Pancreas (tissue), 10 donors: ENCODE measurements around the gene TM9SF1. TPM values are rescaled to one million over a fixed set of nuclear protein-coding genes. Genes with fewer than 3 reads are reported as not detected.

ENCODE experiments used
- ATAC-seq, 4 donors: fragments of 200-7000 bp; cut with Tn5 transposase; one replicate each; pipeline versions ENCODE4 v1.8.0 to v1.9.1; 2020; ENCODE audit warnings: mild to moderate bottlenecking in 4 of 4, moderate library complexity in 4 of 4
- DNase-seq, 6 donors: peaks; one replicate each; pipeline ENCODE4 v3.0.0-alpha.2; 2020
- FAIRE-seq: peaks from 2 replicates; lab custom pipeline; 2012; peaks lifted over from hg19 to GRCh38; lab: Jason Lieb, UNC
- H3K27ac ChIP-seq, 4 donors: fragments of 200-600 bp; sonication (generic); 1 replicate in 3 of 4; 2 replicates in 1 of 4; pipeline versions ENCODE4 v1.5.0 to v1.8.0; 2020
- H3K27me3 ChIP-seq, 4 donors: fragments of 200-600 bp; one replicate each; pipeline ENCODE4 v1.8.0; 2021
- H3K36me3 ChIP-seq, 3 donors: fragments of 200-600 bp; sonication (generic) in 1 of 3; one replicate each; pipeline versions ENCODE4 v1.5.0 to v1.8.0; 2020 to 2021
- H3K4me1 ChIP-seq, 3 donors: fragments of 200-600 bp; one replicate each; pipeline ENCODE4 v1.8.0; 2021
- H3K4me3 ChIP-seq, 4 donors: fragments of 200-600 bp; sonication (generic) in 2 of 4; one replicate each; pipeline versions ENCODE4 v1.5.0 to v1.8.0; 2020 to 2021
- H3K9me3 ChIP-seq, 4 donors: fragments of 200-600 bp; one replicate each; pipeline ENCODE4 v1.8.0; 2021
- WGBS, 2 donors: extraction: QIAGEN DNeasy Blood & Tissue Kit; methylation state at CpG; one replicate each; pipeline ENCODE4 v1.1.7; 2013; 5-methylcytosine and 5-hydroxymethylcytosine counted together
- intact Hi-C, 3 donors: fragments of 100-400 bp; cut with DNase I; formaldehyde crosslinking; loops; one replicate each; pipeline versions ENCODE4 v1.11.1 to v1.14.2; 2022
- polyA plus RNA-seq, 2 donors: library from polyadenylated mRNA; stranded (reverse); fragments of 200-250 nt; gene quantifications; one replicate each; pipeline ENCODE4 v1.2.3, GENCODE V29; 2013
- total RNA-seq, 6 donors: library from RNA; stranded (reverse); fragmentation: NEBNext Ultra II Directional in 4 of 6; extraction: Animal tissue kit (Norgen Biotek cat#: 25700) in 4 of 6; gene quantifications; one replicate each; pipeline versions ENCODE4 v1.2.1 to v1.2.4, GENCODE V29; 2021 to 2023
- TF ChIP-seq, protein P1 (sequence below), 4 donors: fragments of 200-600 bp; sonication (generic) in 3 of 4; IDR thresholded peaks; one replicate each; pipeline versions ENCODE4 v1.5.0 to v1.8.0; 2021; ENCODE audit warnings: antibody characterized with exemption in 4 of 4
- donor health status: healthy with polysubstance abuse.
- donor health status: DM: no; HTN: no; CAD: no; lungs with moderate emphysema.
- donor health status: DM: no; HTN: no; CAD: no.
- donor health status: control.
- donor health status: control.
- donor health status: Bipolar disorder and iron deficiency.
- donor health status: DM: yes; HTN: yes; CAD: no.
- donor health status: DM: no; HTN: no; CAD: no.
- donor health status: DM: no; HTN: no; CAD: no.
- donor health status: DM: yes; HTN: yes; CAD: no.

Gene TM9SF1
- total and polyA plus RNA-seq, 8 donors = 20.5 to 46.8 (median 37.9) TPM

DNA sequence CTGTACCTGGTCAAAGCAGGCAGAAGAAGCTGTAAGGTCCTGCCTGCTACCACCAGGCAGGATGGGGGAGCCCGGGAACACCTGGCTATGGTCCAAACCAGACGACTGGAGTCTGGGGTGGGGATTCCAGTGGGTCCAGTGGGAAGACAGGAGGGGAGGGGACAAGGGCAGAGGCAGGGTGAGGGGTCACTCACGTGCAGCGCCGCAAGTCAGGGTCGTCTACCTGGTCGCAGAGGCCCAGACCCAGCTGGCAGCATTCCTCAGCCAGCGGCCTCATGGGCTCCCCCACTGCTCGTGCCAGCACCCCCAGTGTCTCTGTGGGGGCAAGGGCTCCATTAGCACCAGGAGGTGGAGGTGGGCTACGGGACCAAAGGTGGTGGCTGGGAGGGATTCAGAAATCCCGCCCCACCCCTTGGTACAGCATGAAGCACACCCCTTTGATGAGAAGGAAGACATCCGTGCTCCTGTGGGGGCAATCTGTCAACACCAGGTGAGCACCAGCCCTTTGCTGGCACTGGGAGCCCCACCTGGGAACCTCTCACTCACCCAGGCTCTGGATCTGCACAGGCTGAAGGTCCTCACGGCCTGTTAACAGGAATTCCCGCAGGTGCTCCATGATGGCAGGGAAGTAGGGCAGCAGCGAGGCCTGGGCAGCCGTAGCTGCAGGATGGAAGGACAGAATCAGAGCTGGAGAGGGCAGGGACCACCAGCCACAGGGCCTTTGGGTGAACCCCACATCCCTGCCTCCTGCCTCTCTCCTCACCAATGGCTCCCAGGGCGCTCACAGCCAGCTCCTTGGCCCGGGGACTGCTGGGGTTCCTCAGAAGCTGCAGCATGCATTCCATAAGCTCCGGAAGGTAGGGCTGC is 10.9 kb downstream of the TM9SF1 start:
- WGBS, 2 donors = 86 to 87% methylated on average over 19 of the region's 19 CpGs
- ATAC-seq = no peak

DNA sequence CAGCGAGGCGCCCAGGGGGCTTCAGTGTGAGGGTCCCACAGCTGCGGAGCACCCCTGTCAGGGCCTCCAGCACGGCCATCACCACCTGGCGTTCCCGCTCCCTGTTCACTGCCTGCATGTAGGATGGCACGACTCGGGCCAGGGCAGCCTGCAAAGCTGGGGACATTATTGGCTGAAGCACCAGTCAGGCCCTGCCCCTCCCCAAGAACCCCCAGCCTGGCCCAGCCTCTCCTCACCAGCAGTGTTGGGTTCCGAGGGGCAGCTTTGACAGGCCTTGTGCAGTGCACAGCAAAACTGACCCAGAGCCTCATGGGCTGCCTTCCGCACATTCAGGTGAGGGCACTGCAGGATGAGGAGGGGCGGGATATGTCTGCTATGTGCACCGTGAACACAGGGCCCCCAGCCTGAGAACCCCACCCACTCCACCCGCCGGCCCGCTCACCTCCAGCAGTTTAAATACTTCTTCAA is 12.2 kb downstream of the TM9SF1 start:
- Histone ChIP-seq H3K4me1 (peaks cover 0 to 8% (median 5%) of the 10 kb centered on the region in 3 donors), H3K36me3 (peaks cover 3 to 63% (median 38%) of the 10 kb centered on the region in 3 donors), H3K9me3 (no peaks in the 10 kb centered on the region), H3K27me3 (no peaks in the 10 kb centered on the region), H3K27ac (no peak overlapping the region), H3K4me3 (no peak overlapping the region)
- WGBS, 2 donors = 87 to 94% methylated on average over 15 of the region's 15 CpGs
- TF ChIP-seq, protein P1, sequence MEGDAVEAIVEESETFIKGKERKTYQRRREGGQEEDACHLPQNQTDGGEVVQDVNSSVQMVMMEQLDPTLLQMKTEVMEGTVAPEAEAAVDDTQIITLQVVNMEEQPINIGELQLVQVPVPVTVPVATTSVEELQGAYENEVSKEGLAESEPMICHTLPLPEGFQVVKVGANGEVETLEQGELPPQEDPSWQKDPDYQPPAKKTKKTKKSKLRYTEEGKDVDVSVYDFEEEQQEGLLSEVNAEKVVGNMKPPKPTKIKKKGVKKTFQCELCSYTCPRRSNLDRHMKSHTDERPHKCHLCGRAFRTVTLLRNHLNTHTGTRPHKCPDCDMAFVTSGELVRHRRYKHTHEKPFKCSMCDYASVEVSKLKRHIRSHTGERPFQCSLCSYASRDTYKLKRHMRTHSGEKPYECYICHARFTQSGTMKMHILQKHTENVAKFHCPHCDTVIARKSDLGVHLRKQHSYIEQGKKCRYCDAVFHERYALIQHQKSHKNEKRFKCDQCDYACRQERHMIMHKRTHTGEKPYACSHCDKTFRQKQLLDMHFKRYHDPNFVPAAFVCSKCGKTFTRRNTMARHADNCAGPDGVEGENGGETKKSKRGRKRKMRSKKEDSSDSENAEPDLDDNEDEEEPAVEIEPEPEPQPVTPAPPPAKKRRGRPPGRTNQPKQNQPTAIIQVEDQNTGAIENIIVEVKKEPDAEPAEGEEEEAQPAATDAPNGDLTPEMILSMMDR (IDR thresholded peaks at IDR 0.05) = no peak
- intact Hi-C loops = no loop called here
- DNase-seq (peak in 1 of 6 donors; percentile 63), FAIRE-seq (no peak), ATAC-seq (no peak)

More for the DNA sequence above, 10.9 kb downstream of the TM9SF1 start:
- Histone ChIP-seq H3K4me1 (peaks cover 0 to 11% (median 9%) of the 10 kb centered on the region in 3 donors), H3K27ac (no peak overlapping the region), H3K4me3 (no peak overlapping the region), H3K27me3 (no peaks in the 10 kb centered on the region), H3K9me3 (no peaks in the 10 kb centered on the region), H3K36me3 (peaks cover 3 to 55% (median 38%) of the 10 kb centered on the region in 3 donors)
- intact Hi-C loops = no loop called here
- peak in 1 of 6 donors; percentile 66 for DNase-seq
- no peak for FAIRE-seq
- TF ChIP-seq, protein P1 (IDR thresholded peaks at IDR 0.05) = no peak

DNA sequence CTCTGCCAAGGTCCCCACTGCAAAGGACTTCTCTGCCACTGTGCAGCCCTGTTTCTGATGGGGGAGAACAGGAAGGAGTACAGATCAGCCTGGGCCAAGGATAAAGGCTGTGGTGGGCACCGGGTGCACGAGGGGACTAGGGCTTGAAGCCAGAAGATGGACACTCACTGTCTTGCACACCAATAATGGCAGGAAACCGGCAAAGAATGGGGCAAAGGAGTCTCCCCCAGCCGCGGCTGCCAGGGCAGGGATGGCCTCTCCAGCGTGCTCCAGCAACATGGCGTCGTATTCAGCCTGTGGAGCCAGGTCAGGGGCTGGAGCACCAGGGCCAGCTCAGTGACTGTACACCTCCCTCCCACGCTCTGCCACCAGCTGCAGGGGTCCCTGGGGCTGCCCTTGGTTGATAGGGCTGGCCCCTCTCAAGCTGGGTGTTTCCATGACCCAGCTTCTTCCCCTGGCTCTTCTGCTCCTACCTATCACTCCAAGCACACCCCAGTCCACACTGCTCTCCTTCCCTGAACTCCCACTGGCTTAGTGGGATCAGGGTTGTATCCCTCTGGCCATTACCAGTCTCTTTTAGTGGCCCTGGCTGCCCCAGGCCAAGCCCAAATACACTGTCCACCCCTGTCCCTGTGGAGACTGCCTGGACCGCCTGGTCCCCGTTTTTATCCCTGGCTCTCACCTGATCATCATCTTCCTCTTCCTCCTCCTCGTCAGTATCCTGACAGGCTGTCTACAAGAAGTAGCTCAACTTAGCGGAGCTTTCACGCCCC is 12.9 kb downstream of the TM9SF1 start:
- DNase-seq (peak in 1 of 6 donors; percentile 40), ATAC-seq (no peak), FAIRE-seq (no peak)
- Histone ChIP-seq H3K4me1 (peaks cover 0 to under 1% (median under 1%) of the 10 kb centered on the region in 3 donors), H3K36me3 (peaks cover 3 to 65% (median 44%) of the 10 kb centered on the region in 3 donors), H3K4me3 (no peak overlapping the region), H3K27me3 (no peaks in the 10 kb centered on the region), H3K27ac (no peak overlapping the region), H3K9me3 (no peaks in the 10 kb centered on the region)
- TF ChIP-seq, protein P1 (IDR thresholded peaks at IDR 0.05) = no peak
- WGBS, 2 donors = 87 to 92% methylated on average over 14 of the region's 14 CpGs
- intact Hi-C loops = no loop called here

DNA sequence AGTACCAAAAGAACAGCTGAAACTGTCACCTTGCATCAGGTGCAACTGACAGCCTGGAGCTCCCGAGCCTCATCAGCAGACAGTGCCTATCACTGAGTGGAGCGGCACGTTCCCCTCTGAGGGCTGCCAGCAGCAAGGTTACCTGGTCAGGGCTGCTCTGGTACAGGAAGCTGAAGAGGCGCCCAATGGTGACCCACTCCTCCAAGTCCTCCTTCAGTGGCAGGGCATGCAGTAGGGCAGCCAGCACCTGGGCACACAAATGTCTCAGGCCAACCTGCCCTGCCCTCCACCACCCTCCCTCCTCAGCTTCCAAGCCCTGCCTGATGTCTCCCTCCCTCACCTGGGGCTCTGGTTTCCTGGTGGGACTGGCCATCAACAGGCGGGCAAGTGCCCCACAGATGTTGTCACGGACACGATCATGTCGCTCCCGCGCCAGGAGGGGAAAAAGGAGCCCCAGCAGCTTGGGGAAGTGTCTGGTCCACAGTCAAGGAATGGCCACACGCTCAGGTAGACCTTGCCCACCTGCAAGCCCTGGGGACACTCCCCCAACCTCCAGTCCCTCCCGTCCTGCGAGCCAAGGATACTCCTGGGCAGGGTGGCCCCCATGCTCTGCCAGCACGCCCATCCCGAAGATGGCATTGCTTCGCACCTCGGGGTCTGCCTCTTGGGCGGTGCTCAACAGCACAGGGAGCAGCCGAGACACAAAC is 13.7 kb downstream of the TM9SF1 start:
- FAIRE-seq (no peak), DNase-seq (peak in 1 of 6 donors; percentile 56), ATAC-seq (no peak)
- TF ChIP-seq, protein P1 (IDR thresholded peaks at IDR 0.05) = no peak
- H3K27ac ChIP-seq = no peak overlapping the region
- H3K4me1 ChIP-seq = no peaks in the 10 kb centered on the region
- peaks cover 3 to 65% (median 50%) of the 10 kb centered on the region in 3 donors for H3K36me3 ChIP-seq
- H3K27me3 ChIP-seq = no peaks in the 10 kb centered on the region
- WGBS, 2 donors = 86 to 87% methylated on average over 19 of the region's 19 CpGs
- H3K4me3 ChIP-seq = no peak overlapping the region
- intact Hi-C loops = no loop called here
- H3K9me3 ChIP-seq = no peaks in the 10 kb centered on the region
